ENCODE results near the gene GARIN5B. TPM values are rescaled to one million over a fixed set of nuclear protein-coding genes. Genes with fewer than 3 reads are reported as not detected.
"Not testable (repeated sequence)": the region's sequence is repeated elsewhere in the genome, so short reads cannot be mapped to it uniquely, and the experiment has no call there.

GARIN5B gene
- total RNA-seq = not detected

GRCh38 chr19:55362990-55363716, at the start of gene GARIN5B:
Gene GARIN5B (minus strand): TSS chr19:55363260. CDS start chr19:55363066, 194 bp downstream.
- DNase-seq = no peak
- intact Hi-C loops (cut with DNase I) = no loop called here
- Histone ChIP-seq H3K9me3 (no peaks in the 10 kb centered on the region), H3K4me3 (no peak within 1 kb of the TSS), H3K4me1 (no peaks in the 10 kb centered on the region), H3K36me3 (no peaks in the 10 kb centered on the region), H3K27ac (no peak within 1 kb of the TSS), H3K27me3 (peaks cover 0 to 77% (median 2%) of the 10 kb centered on the region in 4 donors)
- WGBS, 2 donors = 76 to 82% methylated on average over 12 to 19 of the region's 27 CpGs
- TF ChIP-seq, protein P1, sequence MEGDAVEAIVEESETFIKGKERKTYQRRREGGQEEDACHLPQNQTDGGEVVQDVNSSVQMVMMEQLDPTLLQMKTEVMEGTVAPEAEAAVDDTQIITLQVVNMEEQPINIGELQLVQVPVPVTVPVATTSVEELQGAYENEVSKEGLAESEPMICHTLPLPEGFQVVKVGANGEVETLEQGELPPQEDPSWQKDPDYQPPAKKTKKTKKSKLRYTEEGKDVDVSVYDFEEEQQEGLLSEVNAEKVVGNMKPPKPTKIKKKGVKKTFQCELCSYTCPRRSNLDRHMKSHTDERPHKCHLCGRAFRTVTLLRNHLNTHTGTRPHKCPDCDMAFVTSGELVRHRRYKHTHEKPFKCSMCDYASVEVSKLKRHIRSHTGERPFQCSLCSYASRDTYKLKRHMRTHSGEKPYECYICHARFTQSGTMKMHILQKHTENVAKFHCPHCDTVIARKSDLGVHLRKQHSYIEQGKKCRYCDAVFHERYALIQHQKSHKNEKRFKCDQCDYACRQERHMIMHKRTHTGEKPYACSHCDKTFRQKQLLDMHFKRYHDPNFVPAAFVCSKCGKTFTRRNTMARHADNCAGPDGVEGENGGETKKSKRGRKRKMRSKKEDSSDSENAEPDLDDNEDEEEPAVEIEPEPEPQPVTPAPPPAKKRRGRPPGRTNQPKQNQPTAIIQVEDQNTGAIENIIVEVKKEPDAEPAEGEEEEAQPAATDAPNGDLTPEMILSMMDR (IDR thresholded peaks at IDR 0.05) = no peak
- TF ChIP-seq POLR2A (IDR thresholded peaks at IDR 0.05) = no peak

GRCh38 chr19:55410168-55410567, 47.1 kb upstream of the GARIN5B start:
- TF ChIP-seq, protein P1 (IDR thresholded peaks at IDR 0.05) = no peak
- no peak for TF ChIP-seq POLR2A (IDR thresholded peaks at IDR 0.05)
- intact Hi-C loops (cut with DNase I) = loop anchor here (10.0 kb wide), 1 partner anchor 125 kb away; the partner anchor contains the start of genes BRSK1 and HSPBP1
- H3K27ac ChIP-seq = no peak overlapping the region
- H3K9me3 ChIP-seq = no peaks in the 10 kb centered on the region
- no peak for DNase-seq
- no peak overlapping the region for H3K4me3 ChIP-seq
- peaks cover 0 to 10% (median 0%) of the 10 kb centered on the region in 3 donors for H3K36me3 ChIP-seq
- H3K27me3 ChIP-seq = no peaks in the 10 kb centered on the region
- H3K4me1 ChIP-seq = peaks cover 17 to 30% (median 18%) of the 10 kb centered on the region in 3 donors
- 85 to 100% methylated on average over 2 of the region's 2 CpGs for WGBS, 2 donors

- H3K27me3 ChIP-seq; H3K4me3 ChIP-seq; intact Hi-C loops (cut with DNase I); DNase-seq; H3K9me3 ChIP-seq: not testable (repeated sequence)
- H3K4me1 ChIP-seq = peaks cover 17 to 38% (median 18%) of the 10 kb centered on the region in 3 donors
- H3K36me3 ChIP-seq = peaks cover 0 to 20% (median 3%) of the 10 kb centered on the region in 3 donors
- 91 to 96% methylated on average over 8 of the region's 8 CpGs for WGBS, 2 donors
- H3K27ac ChIP-seq = peak overlapping the region in 1 of 4 donors; percentile 99
Observed at GRCh38 chr19:55409179-55409578, 46.1 kb upstream of the GARIN5B start.

DNA sequence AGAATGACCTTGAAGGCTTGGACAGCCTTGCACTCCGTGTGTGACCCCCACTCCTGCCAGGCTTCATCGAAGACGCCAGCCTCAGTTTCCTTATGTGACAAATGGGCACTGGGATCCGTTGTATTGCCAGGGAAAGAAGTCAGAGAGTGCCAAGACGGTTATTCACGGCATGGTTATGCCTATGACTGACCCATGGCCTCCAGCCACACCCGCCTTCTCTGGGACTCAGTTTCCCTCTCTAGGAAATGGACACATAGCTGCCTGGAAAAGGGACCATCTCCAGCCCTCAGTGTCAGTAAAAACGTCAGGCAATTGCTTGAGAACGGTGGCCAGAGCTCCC, 45.4 kb upstream of the GARIN5B start:
- Histone ChIP-seq H3K27me3 (no peaks in the 10 kb centered on the region), H3K27ac (peak overlapping the region; percentile 97 to 99 (median 99)), H3K36me3 (peaks cover 5 to 27% (median 7%) of the 10 kb centered on the region in 3 donors), H3K9me3 (no peaks in the 10 kb centered on the region), H3K4me3 (peak overlapping the region; percentile 85 to 100 (median 96)), H3K4me1 (peaks cover 17 to 44% (median 18%) of the 10 kb centered on the region in 3 donors)
- no peak for DNase-seq
- intact Hi-C loops (cut with DNase I) = no loop called here
- WGBS, 2 donors = 50 to 68% methylated on average over 7 to 8 of the region's 9 CpGs
- TF ChIP-seq, protein P1 (IDR thresholded peaks at IDR 0.05) = no peak
- no peak for TF ChIP-seq POLR2A (IDR thresholded peaks at IDR 0.05)

GRCh38 chr19:55407800-55408532, 44.9 kb upstream of the GARIN5B start:
- Histone ChIP-seq H3K27me3 (no peaks in the 10 kb centered on the region), H3K4me1 (peaks cover 17 to 50% (median 21%) of the 10 kb centered on the region in 3 donors), H3K27ac (peak overlapping the region; percentile 97 to 99 (median 99)), H3K9me3 (no peaks in the 10 kb centered on the region), H3K4me3 (peak overlapping the region; percentile 85 to 100 (median 96)), H3K36me3 (peaks cover 7 to 32% (median 12%) of the 10 kb centered on the region in 3 donors)
- WGBS, 2 donors = 0% methylated on average over 26 to 49 of the region's 72 CpGs
- no peak for TF ChIP-seq POLR2A (IDR thresholded peaks at IDR 0.05)
- TF ChIP-seq, protein P1 (IDR thresholded peaks at IDR 0.05) = peak in 1 of 6 experiments; percentile 20
- intact Hi-C loops (cut with DNase I) = no loop called here
- peak; percentile 97 for DNase-seq

Measured in esophagus squamous epithelium (tissue), 5 donors.